ENCODE results near the gene TENT5C. TPM values are rescaled to one million over a fixed set of nuclear protein-coding genes. Genes with fewer than 3 reads are reported as not detected.

TENT5C gene
- total RNA-seq, 1 donor from 2014 or later: 0.79 TPM

- peak in 1 of 2 donors; percentile 26 for DNase-seq (ENCODE audit: low read depth in 2 of 2)
These were observed 32.3 kb upstream of the TENT5C start for GRCh38 chr1:117573386-117574023.

GRCh38 chr1:117574161-117574835 is 31.6 kb upstream of the TENT5C start:
- no peak for DNase-seq (ENCODE audit: low read depth in 2 of 2)

DNA sequence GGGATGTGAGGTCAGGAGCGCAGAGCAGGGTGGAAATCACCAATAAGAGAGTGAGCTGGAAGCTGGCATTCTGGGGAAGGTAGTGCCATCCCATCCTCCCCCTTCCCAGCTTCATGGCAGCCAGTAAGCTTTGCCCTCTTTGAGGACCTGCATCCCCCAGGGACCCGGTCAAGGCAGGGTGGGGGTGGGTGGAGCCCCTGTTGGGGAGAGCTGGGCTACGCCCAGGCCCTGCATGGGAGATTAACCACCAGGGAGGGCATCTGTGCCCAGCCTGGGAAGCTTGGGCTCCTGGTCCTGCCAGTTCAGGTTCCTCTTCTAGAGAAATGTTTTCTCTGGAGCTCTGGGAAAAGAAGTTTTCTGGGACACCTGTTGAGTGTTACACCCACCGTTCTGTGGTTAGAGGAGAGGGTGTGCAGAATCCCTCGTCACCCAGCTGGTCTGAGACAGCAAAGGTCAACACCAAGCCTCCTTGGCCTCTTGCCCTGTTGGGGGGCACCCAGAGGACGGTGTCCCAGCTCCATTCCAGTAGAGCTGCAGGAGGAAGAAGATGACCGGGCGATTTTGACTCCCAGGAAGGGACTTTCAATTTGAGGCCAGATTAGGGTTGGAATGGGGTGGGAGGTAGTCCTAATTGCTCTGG is 30.1 kb upstream of the TENT5C start:
- DNase-seq (ENCODE audit: low read depth in 2 of 2): no peak

GRCh38 chr1:117576236-117576635 is 29.6 kb upstream of the TENT5C start:
- DNase-seq (ENCODE audit: low read depth in 2 of 2): no peak

- no peak for DNase-seq (ENCODE audit: low read depth in 2 of 2)
These were observed 28.5 kb upstream of the TENT5C start for GRCh38 chr1:117577191-117577885.

DNA sequence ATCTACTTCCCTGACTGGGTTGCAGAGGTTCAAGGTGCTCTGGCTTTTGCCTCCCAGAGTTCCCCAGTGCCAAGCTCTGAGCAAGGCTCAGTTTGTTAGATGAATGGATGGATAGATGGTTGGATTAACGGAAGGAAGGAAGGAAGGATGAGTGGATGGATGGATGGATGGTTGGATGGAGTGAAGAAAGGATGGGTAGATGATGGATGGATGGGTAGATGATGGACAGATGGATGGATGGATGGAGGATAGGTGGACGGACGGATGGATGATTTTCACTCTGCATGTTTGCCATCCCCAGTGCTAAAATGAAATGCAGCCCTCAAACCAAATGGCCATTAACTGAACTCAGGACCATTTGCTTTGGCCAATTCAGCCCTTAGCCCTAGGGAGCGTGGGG is 27.4 kb upstream of the TENT5C start:
- DNase-seq (ENCODE audit: low read depth in 2 of 2): no peak

- no peak for DNase-seq (ENCODE audit: low read depth in 2 of 2)
These were observed 26.5 kb upstream of the TENT5C start for GRCh38 chr1:117579221-117579906.

DNA sequence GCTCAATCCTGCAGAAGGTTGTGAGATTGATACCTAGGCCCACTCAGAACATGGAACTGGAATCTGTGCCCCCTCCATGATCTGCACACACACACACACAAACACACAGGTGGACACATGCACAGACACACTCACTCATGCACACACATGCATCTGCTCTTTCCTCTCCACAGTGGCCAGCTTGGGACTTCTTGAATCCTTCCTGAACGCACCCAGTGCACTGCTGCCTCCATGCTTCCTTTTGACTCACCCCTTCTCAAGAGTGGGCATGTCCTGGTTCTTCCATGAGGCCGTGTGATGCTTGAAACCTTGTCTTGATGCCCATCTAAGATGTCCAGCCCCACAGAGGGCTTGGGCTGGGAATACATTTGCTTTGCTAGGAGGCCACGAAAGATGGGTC is 25.4 kb upstream of the TENT5C start:
- DNase-seq (ENCODE audit: low read depth in 2 of 2): no peak

DNA sequence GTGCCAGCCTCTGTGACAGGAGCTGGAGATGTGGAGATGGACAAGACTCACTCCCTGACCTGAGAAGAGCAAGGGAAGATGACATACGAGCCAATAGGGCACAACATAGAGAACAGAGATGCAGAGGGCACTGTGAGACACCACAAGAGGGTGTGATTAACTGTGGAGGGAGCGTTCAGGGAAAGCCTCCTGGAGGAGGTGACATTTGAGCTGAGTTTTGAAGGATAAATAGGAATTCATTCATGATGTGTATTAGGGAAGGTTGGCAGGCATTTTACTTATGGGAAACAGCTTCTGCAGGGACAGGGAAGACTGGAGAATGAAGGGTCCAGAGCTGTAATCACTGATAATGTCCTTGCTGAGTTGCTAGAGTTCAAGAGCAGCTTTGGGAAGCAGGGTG is 25.0 kb upstream of the TENT5C start:
- no peak for DNase-seq (ENCODE audit: low read depth in 2 of 2)

- DNase-seq (ENCODE audit: low read depth in 2 of 2): no peak
These were observed 24.4 kb upstream of the TENT5C start for GRCh38 chr1:117581391-117581943.

DNA sequence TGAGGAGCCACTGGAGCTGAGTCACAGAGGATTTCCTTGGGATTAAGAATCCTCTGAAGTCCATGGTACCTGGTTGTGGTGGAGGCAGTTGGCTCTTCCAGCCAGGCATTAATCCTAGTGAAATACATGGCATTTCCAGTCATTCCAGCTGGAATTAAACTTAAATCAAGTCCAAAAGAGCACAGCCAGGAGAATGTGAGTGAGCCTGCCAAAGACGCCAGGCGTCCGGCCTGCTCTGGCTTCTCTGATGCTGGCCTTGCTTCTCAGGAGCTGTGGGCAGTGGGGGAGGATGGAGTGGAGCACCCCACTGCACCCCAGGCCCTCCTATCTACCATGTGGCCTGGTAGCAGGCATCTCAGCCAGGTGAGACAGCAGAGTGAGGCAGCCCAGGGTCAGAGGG is 23.4 kb upstream of the TENT5C start:
- no peak for DNase-seq (ENCODE audit: low read depth in 2 of 2)

DNA sequence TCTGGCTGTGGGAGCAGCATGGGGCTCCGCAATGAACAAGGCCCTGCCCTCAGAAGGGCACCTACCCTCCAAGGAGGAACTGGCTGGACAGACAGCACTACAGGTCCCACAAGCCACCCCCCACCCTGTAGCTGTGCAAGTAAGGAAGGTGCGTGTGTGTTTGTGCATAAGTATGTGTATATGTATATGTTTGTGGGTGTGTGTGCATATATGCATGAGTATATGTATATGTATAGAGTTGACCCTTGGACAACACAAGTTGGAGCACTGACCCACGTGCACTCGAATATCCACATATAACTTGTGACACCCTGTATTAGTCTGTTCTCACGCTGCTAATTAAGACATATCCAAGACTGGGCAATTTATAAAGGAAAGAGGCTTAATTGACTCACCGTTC is 22.6 kb upstream of the TENT5C start:
- no peak for DNase-seq (ENCODE audit: low read depth in 2 of 2)

GRCh38 chr1:117584181-117584580 is 21.7 kb upstream of the TENT5C start:
- no peak for DNase-seq (ENCODE audit: low read depth in 2 of 2)

DNA sequence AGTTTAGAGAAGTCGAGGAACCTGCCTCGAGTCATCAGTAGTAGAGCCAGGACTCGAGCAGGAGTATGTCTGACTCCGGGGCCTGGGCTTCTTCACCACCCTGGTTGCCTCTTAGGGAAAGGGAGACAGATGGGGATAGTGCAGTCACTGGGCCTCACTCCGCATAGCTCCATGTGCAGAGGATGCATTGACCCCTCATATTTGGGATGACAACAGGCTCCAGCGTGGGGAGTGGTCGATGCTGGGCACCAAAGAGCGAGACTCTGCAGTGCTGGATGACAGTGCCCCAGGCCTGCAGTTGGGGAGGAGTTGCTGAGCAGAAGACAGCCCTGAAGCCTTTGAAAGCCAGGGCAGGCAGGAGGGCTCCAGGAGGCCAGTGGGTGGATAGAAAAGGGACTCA is 20.8 kb upstream of the TENT5C start:
- no peak for DNase-seq (ENCODE audit: low read depth in 2 of 2)

GRCh38 chr1:117586337-117586736 is 19.5 kb upstream of the TENT5C start:
- DNase-seq (ENCODE audit: low read depth in 2 of 2): no peak

GRCh38 chr1:117586747-117587498 is 18.9 kb upstream of the TENT5C start:
- DNase-seq (ENCODE audit: low read depth in 2 of 2): peak in 1 of 2 donors; percentile 38

- DNase-seq (ENCODE audit: low read depth in 2 of 2): no peak
These were observed 18.1 kb upstream of the TENT5C start for GRCh38 chr1:117587499-117588356.

DNA sequence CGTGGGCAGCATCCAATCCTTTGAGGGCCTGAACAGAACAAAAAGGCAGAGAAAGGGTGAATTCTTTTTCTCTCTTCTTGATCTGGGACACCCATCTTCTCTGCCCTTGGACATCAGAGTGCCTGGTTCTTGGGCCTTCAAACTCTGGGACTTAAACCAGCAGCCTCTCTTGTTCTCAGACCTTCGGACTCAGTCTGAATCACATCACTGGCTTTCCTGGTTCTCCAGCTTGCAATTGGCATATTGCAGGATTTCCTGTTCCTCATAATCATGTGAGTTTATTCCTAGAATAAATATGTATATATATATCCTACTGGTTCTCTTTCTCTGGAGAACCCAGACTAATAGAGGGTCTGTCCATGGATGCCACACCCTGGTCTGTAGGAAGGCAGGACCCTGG is 16.3 kb upstream of the TENT5C start:
- DNase-seq (ENCODE audit: low read depth in 2 of 2): peak; percentile 9 to 43

DNA sequence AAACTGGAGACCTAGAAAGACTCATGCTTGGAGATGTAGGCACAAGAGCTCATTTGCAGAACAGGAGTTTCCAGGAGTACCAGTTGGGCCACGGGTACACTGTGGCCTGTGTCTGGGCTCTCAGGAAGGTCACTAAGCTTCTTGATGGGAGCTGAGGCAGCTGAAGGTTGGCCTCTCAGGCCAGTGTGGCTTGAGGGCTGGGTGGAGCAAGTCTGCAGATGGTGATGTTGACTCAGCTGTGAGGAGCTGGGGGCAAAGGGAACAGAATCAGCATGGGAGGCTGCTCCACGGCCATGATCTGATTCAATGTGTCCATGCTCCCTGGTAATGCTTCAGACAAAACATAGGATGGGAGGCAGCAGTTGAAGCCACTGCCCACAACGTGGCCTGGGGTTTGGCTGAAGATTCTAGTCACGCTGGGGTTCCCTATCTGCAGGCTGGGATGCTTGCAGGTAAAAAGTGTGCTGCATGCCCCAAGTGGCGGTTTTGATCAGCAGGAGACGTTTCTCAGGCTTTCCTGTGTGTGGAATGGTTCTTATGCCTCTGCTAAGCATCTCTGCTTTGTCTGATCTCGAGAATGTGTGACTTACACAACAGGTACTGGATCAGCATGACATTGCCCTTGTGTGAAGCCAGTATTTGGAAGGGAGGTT is 15.4 kb upstream of the TENT5C start:
- DNase-seq (ENCODE audit: low read depth in 2 of 2): no peak
